ENCODE results near the gene CCL27.

CCL27 gene

DNA sequence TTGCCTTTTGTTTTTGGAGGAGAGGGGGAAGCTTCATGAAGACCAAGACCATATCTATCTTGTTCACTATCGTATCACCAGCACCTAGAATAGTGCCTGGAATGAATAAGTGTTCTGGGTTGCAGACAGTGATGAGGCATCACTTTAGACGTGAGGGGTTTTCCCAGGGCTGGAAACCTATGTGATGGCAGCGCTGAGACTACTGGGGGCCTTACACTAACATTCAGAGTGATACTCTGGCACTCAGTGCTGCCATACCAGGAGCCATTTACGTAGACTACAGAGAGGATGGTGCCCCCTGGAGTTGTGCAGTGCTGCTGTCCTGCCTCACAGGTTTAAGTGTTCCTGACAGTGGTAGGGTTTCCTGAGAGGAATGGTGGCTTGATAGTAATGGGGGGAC lies 21.7 kb upstream of the CCL27 start:
- DNase-seq = no peak

GRCh38 chr9:34675869-34676268 lies 13.4 kb upstream of the CCL27 start:
- no peak for DNase-seq

DNA sequence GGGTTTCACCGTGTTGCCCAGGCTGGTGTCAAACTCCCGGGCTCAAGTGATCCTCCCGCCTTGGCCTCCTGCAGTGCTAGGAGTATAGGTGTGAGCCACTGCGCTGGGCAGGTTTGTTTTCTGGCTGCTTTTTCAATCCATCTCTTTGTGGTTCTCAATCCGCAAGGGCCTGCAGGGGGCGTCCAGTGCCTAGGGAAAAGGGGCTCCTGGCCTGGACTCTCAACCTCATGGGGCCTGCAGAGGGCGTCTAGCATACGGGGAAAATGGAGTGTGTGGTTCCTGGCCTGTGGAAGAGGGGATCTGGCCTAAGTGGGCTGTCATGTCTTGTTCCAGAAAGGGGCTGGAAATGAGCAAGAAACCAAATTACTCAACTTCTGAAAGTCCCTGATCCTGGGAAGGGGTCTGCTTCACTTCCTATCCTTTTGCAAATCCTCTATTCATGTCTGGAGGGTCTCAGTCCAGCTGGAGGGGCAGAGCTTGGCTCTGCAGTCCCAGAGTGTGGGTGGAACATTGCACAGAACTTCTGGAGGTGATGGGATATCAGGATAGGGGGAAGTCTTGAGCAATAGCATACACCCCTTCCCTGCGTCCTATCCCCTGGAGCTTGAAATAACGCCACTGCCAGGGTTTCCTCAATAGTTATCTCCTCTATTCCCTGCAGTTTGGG lies 12.7 kb upstream of the CCL27 start:
- DNase-seq = peak; percentile 86

DNA sequence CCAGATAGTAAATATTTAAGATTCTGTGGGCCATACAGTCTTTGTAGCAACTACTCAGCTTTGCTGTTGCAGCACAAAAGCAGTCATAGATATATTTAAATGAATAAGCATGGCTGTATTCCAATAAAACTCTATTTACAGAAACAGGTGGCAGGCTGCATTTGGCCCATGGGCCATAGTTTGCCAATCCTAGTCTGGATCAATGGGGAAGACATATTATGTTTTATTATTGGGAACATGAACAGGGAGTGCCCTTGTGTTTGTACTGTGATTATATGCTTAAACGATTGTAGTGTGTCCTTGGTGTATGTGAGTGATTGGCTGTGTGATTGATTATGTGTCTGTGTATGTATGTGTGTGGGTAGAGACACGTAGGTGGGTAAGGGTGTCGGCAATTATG lies 12.0 kb upstream of the CCL27 start:
- DNase-seq = no peak

GRCh38 chr9:34671307-34671706 lies 8.8 kb upstream of the CCL27 start:
- no peak for DNase-seq

DNA sequence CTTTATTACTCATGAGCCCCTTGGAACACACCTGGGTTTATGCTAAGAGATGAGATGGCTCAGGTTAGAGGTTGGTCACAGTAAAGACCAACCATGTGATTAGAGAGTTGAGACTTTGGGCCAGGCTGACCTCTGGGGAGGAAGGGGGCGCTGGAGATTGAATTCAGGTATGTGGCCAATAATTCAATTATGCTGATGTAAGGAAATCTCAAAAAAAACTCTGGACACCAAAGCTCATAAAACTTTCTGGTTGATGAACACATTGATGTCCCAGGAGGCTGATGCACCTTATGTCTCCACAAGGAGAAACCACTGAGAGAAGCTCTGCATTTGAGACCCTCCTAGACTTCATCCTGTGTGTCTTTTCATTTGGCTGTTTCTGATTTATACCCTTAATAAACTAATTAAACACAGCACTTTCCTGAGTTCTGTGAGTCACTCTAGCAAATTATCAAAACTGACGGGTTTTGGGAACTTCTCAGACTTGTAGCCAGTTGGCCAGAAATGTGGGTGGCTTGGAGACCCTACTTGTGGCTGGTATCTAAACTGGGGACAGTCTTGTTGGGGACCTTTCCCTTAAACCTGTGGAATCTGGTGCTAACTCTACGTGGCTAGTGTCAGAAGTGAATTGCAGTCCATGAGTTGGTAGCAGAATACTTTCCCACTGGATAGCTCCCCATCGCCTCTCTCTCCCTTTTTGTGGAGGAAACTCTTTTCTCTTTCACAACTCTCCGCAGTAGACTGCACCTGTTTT lies 7.5 kb upstream of the CCL27 start:
- no peak for DNase-seq

GRCh38 chr9:34665381-34666250 lies 3.2 kb upstream of the CCL27 start:
- peak; percentile 93 for DNase-seq

DNA sequence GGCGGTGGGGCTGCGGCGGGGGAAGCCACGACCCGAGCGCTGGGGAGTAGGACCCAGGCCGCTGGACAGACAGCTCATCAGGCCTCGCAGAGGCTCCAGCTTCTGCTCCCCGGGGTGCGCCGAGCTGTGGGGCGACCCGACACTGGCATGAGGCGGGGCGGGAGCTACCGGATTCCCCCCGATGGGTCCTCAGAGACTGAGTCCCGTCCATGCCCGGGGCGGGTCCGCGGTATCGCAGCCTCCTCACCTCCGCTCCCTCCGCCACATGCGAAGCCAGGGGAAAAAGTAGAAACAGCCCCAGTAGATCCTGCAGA lies 2.6 kb upstream of the CCL27 start:
- DNase-seq = no peak

- peak; percentile 89 for DNase-seq
Observed at GRCh38 chr9:34664281-34665066, 2.0 kb upstream of the CCL27 start.

GRCh38 chr9:34663303-34663605 lies 797 bp upstream of the CCL27 start:
- no peak for DNase-seq

DNA sequence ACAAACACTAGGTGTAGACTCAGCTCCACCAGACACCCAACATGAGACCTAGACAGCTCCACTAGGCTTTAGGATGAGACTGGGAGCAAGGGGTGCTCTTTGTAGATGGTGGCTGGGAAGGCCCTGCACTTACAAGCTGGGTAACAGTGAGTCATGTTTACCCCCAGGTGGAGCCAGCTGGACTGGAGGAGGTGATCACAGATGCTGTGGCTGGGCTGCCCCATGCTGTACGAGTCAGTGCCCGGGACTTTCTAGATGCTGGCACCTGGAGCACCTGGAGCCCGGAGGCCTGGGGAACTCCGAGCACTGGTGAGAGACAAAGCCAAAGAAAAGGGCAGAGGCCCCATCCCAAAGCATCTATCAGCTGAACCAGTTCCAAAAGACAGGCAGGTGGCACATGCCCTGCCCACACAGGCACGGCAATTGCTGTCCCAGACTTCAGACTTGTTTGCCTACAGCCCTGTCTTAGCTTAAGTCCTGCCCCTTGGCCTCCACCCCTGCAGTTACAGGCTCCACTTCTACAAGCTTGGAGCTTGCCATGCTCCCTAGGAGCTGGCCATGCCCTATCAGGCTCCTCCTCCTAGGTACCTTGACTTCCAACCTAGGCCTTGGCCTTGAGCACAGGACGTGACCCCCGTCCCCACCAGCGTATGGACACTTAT lies 2.7 kb downstream of the CCL27 start:
- no peak for DNase-seq

DNA sequence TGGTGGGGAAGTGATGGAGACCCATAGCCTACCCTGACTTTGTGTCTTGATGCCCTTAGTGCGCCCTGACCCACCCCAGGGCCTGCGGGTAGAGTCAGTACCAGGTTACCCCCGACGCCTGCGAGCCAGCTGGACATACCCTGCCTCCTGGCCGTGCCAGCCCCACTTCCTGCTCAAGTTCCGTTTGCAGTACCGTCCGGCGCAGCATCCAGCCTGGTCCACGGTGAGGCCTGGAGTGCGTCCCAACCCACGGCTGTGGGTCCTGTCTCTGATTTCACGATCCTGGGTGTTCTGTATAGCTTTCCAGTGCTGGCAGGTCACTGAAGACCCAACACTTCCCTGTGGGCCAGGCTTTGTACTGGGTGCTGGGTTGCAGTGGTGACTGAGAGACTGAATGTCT lies 4.0 kb downstream of the CCL27 start:
- no peak for DNase-seq

DNA sequence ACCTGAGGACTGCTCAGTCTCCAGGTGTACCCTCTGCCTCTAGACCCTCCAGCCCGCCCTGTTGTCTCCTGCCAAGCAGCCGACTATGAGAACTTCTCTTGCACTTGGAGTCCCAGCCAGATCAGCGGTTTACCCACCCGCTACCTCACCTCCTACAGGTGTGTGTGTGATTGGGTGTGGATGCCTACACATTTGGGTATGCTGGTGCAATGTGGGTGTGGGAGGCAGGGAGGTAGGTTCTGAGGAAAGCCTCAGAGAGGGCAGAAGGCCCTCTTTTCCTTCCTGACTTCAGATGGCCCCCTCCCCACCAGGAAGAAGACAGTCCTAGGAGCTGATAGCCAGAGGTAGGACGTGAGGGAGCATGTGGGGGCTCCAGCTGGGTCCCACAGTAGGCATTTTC lies 5.5 kb downstream of the CCL27 start:
- DNase-seq = no peak

DNA sequence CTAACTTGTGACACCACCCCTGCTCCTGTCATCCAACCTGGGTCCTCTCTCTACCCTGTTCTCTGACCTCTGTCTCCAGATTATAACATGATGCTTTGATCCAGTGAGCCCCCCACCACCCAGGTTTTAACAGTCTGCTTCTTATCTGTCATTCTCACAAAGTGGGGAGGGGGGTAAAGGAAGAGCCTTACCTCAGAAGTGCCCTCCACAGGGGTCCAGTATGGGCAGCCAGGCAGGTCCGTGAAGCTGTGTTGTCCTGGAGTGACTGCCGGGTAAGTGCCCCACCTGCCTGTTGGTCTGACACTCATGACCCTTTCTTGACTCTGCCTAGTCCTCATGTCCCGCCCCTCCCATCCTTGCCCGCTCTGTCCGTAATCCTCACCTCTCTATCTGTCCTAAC lies 7.1 kb downstream of the CCL27 start:
- DNase-seq = no peak

GRCh38 chr9:34654323-34655051 lies 8.0 kb downstream of the CCL27 start:
- DNase-seq = no peak

GRCh38 chr9:34653151-34654072 lies 9.0 kb downstream of the CCL27 start:
- no peak for DNase-seq

GRCh38 chr9:34652602-34653000 lies 9.9 kb downstream of the CCL27 start:
- DNase-seq = no peak

DNA sequence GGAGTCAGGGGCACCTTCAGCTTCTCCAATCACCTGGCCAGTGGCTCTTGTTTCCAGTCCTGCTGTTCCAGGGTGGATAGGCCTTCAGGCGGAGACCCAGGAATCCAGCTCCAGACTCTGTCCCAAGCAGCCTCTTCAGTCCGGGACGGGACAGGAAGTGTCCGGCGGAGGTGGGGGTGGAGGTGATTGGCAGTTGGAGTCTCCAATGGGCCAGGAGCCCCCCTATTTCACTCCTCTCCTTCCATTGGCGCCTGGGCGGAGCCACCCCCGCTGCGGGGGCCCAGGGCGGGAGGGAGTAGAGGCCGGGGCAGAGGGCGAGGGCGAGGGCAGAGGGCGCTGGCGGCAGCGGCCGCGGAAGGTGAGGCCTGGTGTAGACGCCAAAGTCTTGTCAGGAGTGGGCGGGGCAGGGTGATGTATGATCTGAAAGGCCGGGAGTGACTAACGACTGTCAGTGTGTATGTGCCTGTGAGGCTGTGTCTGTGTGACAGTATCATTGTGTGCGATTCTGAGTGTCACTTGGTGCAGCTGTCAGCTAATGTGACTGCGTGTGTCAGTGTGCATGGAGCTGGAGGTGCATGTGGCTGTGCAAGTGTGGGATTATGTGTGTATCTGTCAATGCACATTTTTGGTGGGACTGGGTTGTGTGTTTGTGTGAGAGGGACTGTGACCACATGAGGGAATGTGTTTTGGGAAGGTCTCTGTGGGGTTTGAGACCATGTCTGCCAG lies 10.4 kb downstream of the CCL27 start, which contains the start of gene IL11RA:
Gene IL11RA, plus strand, starts transcription at position 310 of the 726 bp plus-strand sequence. CDS start 3,033 bp downstream, outside the sequence.
- peak; percentile 86 for DNase-seq

DNA sequence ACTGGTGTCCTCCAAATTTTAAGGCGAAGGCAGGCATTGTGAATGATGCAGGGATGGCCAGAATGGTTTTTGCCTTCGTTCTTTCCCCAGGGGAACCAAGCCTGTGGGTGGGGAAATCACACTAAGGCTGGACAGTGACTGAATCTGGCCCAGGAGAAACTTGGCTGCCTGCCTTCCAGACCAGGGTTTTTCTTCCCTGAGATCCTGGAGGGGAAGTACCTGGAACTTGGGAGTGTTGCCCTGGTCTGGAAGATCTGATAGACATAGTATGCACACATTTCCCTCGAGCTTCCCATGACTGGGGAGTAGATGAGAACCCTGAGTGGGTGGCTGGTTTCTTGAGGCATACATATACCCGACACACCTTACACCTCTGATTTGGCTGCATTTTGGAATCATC lies 11.1 kb downstream of the CCL27 start:
- DNase-seq = no peak

DNA sequence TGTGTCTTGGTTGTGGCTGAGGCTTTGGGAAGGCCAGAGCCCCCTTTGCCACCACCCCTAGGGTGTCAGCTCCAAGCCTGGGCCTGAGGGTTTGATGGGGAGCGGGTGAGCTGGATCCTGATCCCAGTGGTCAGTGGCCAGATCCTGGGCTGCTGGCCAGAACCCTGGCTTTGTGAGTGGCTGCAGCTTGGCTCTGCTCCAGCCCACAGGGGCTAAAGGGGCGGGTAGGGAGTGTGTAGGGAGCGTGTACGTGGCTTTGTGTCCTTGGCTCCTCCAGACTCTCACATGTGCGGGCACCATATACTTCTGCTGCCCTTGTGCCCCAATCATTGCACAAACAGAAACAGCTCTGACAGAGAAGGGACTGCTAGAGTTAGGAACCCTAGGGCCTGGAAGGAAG lies 11.6 kb downstream of the CCL27 start:
- no peak for DNase-seq

Data from hematopoietic multipotent progenitor cell treated with erythropoietin and hydrocortisone succinate and interleukin-3 and kit ligand, for 8 days (in vitro differentiated cells).